Heart right ventricle (tissue), 16 donors: ENCODE data around the gene ATG10. TPM values are rescaled to one million over a fixed set of nuclear protein-coding genes. Genes with fewer than 3 reads are reported as not detected.
"Not testable (repeated sequence)": the region's sequence is repeated elsewhere in the genome, so short reads cannot be mapped to it uniquely, and the experiment has no call there.

Experiments used
- ATAC-seq, 8 donors: fragments of 200-7000 bp; cut with Tn5 transposase; one replicate each; pipeline ENCODE4 v1.9.1; 2020; ENCODE audit warnings: mild to moderate bottlenecking in 8 of 8, moderate library complexity in 8 of 8, moderate number of reproducible peaks in 1 of 8
- DNase-seq, 2 donors: peaks; one replicate each; pipeline ENCODE4 v3.0.0-alpha.2; 2020
- H3K27ac ChIP-seq, 10 donors: fragments of 200-600 bp; sonication (generic) in 2 of 10; one replicate each; pipeline versions ENCODE4 v1.5.0 to v1.8.0; 2020 to 2022; ENCODE audit warnings: mild to moderate bottlenecking in 3 of 10
- H3K27me3 ChIP-seq, 7 donors: fragments of 200-600 bp; one replicate each; pipeline ENCODE4 v1.8.0; 2021 to 2022; ENCODE audit warnings: mild to moderate bottlenecking in 2 of 7
- H3K36me3 ChIP-seq, 9 donors: fragments of 200-600 bp; sonication (generic) in 1 of 9; one replicate each; pipeline versions ENCODE4 v1.5.0 to v1.8.0; 2020 to 2022; ENCODE audit warnings: mild to moderate bottlenecking in 2 of 9
- H3K4me1 ChIP-seq, 9 donors: fragments of 200-600 bp; sonication (generic) in 1 of 9; one replicate each; pipeline versions ENCODE4 v1.5.0 to v1.8.0; 2020 to 2022; ENCODE audit warnings: mild to moderate bottlenecking in 4 of 9
- H3K4me3 ChIP-seq, 10 donors: fragments of 200-600 bp; sonication (generic) in 2 of 10; one replicate each; pipeline versions ENCODE4 v1.5.0 to v1.8.0; 2020 to 2022; ENCODE audit warnings: mild to moderate bottlenecking in 7 of 10, moderate library complexity in 2 of 10
- H3K9me3 ChIP-seq, 11 donors: fragments of 200-600 bp in 10 of 11; sonication (generic) in 2 of 11; one replicate each; pipeline versions ENCODE4 v1.5.0 to v1.8.0; 2013 to 2022; ENCODE audit warnings: mild to moderate bottlenecking in 2 of 11, control low read depth in 1 of 11, moderate library complexity in 1 of 11
- CTCF ChIP-seq, 9 donors: fragments of 200-600 bp; sonication (generic) in 2 of 9; IDR thresholded peaks; one replicate each; pipeline versions ENCODE4 v1.5.0 to v1.8.0; 2021 to 2022; ENCODE audit warnings: antibody characterized with exemption in 9 of 9, mild to moderate bottlenecking in 5 of 9, moderate library complexity in 1 of 9
- whole genome bisulfite sequencing, 2 donors: extraction: QIAGEN DNeasy Blood & Tissue Kit; methylation state at CpG; one replicate each; pipeline ENCODE4 v1.1.7; 2013; ENCODE audit warnings: inconsistent platforms in 1 of 2; 5-methylcytosine and 5-hydroxymethylcytosine counted together
- intact Hi-C, 10 donors: fragments of 100-400 bp; cut with DNase I; formaldehyde crosslinking; loops; one replicate each; pipeline versions ENCODE4 v1.11.1 to v1.14.2; 2022
- polyA plus RNA-seq, 2 donors: library from polyadenylated mRNA; stranded (reverse); fragments of 200-250 nt; gene quantifications; one replicate each; pipeline ENCODE4 v1.2.3, GENCODE V29; 2013
- total RNA-seq, 10 donors: library from RNA; stranded (reverse); fragmentation: NEBNext Ultra II Directional in 3 of 10; extraction: Animal tissue kit (Norgen Biotek cat#: 25700) in 3 of 10; gene quantifications; one replicate each; pipeline versions ENCODE4 v1.2.1 to v1.2.4, GENCODE V29; 2021 to 2023
- donor health status: Arrhythmogenic right ventricular cardiomyopathy.
- donor health status: ischemic (EF 13 %, LVEDD 7.1; RV severe dilation, severe dysfunction).
- donor health status: healthy with polysubstance abuse.
- donor health status: DM: no; HTN: yes; CAD: no.
- donor health status: DM: no; HTN: no; CAD: no.
- donor health status: ischemic (EF 25% LVEDD 6.9; RV normal size, moderate dysfunction).
- donor health status: ischemic (EF 25% LVEDD 5.7; RV mildly dilated, moderate dysfunction).
- donor health status: healthy.
- donor health status: DM: yes; HTN: yes; CAD: no.
- donor health status: Ischemic cardiomyopathy.
- donor health status: ischemic (EF 35%, LVEDD 5.7; RV mildly dilated, moderate dysfunction).
- donor health status: nonischemic (EF 11% LVEDD 7.7; RV severe dilation, severe dysfunction).
- donor health status: DM: yes; HTN: yes; CAD: no.
- donor health status: PGD.
- donor health status: ischemic (EF 29% LVEDD 5.4; RV normal size, mild dysfunction).
- donor health status: nonischemic (EF 23%, LVEDD 6.1; RV moderate dilation, normal function).

Gene ATG10
- total and polyA plus RNA-seq, 12 donors, result 4.6 to 8.0 (median 6.3) TPM

- peaks cover 0 to 23% (median 4%) of the 10 kb centered on the region in 9 donors for H3K36me3 ChIP-seq
- DNase-seq, result no peak
- whole genome bisulfite sequencing, 2 donors, result 93 to 98% methylated on average over 1 of the region's 1 CpG
- H3K4me1 ChIP-seq, result no peaks in the 10 kb centered on the region
- H3K9me3 ChIP-seq, result peaks cover 0 to 5% (median 0%) of the 10 kb centered on the region in 11 donors
- no peaks in the 10 kb centered on the region for H3K27me3 ChIP-seq
- no peak for TF ChIP-seq CTCF (IDR thresholded peaks at IDR 0.05)
- no peak overlapping the region for H3K27ac ChIP-seq
- intact Hi-C loops, result no loop called here
- no peak overlapping the region for H3K4me3 ChIP-seq
- no peak for ATAC-seq
Measured at GRCh38 chr5:81994679-81995078, 22.9 kb downstream of the ATG10 start.

GRCh38 chr5:81995407-81995806 lies 23.6 kb downstream of the ATG10 start:
- TF ChIP-seq CTCF (IDR thresholded peaks at IDR 0.05), result no peak
- Histone ChIP-seq H3K9me3 (peaks cover 0 to 5% (median 0%) of the 10 kb centered on the region in 11 donors), H3K27me3 (no peaks in the 10 kb centered on the region), H3K27ac (no peak overlapping the region), H3K36me3 (peaks cover 0 to 19% (median 4%) of the 10 kb centered on the region in 9 donors), H3K4me1 (no peaks in the 10 kb centered on the region), H3K4me3 (no peak overlapping the region)
- intact Hi-C loops, result no loop called here
- no peak for DNase-seq
- ATAC-seq, result no peak
- whole genome bisulfite sequencing, 2 donors, result 90 to 94% methylated on average over 2 of the region's 2 CpGs

- WGBS, 2 donors, result 43 to 52% methylated on average over 6 of the region's 6 CpGs
- Histone ChIP-seq H3K9me3 (no peaks in the 10 kb centered on the region), H3K27me3 (no peaks in the 10 kb centered on the region), H3K27ac (no peak overlapping the region), H3K36me3 (no peaks in the 10 kb centered on the region), H3K4me3 (no peak overlapping the region), H3K4me1 (no peaks in the 10 kb centered on the region)
- no peak for TF ChIP-seq CTCF (IDR thresholded peaks at IDR 0.05)
- DNase-seq (no peak), ATAC-seq (peak in 5 of 8 donors; percentile 44 to 89 (median 68))
- intact Hi-C loops, result no loop called here
Measured at GRCh38 chr5:82004511-82004910, 32.7 kb downstream of the ATG10 start.

GRCh38 chr5:82009869-82010268 lies 38.0 kb downstream of the ATG10 start:
- H3K36me3 ChIP-seq, H3K9me3 ChIP-seq, H3K27me3 ChIP-seq, H3K27ac ChIP-seq, H3K4me3 ChIP-seq, ATAC-seq, intact Hi-C loops, DNase-seq, H3K4me1 ChIP-seq: not testable (repeated sequence)
- 97 to 98% methylated on average over 12 of the region's 12 CpGs for WGBS, 2 donors

GRCh38 chr5:82010696-82011095 lies 38.9 kb downstream of the ATG10 start:
- 98 to 99% methylated on average over 2 of the region's 2 CpGs for WGBS, 2 donors
- intact Hi-C loops, result no loop called here
- Histone ChIP-seq H3K4me1 (no peaks in the 10 kb centered on the region), H3K9me3 (peaks cover 0 to 13% (median 0%) of the 10 kb centered on the region in 11 donors), H3K27ac (no peak overlapping the region), H3K27me3 (no peaks in the 10 kb centered on the region), H3K4me3 (no peak overlapping the region), H3K36me3 (peaks cover 0 to 4% (median 0%) of the 10 kb centered on the region in 9 donors)
- DNase-seq (no peak), ATAC-seq (no peak)
- no peak for TF ChIP-seq CTCF (IDR thresholded peaks at IDR 0.05)
